GM18907 (cell line): ENCODE measurements around the gene CTDP1.

Experiments used
- ATAC-seq: cut with Tn5 transposase; IDR thresholded peaks from one replicate; pipeline ENCODE4 v1.9.1; 2021; ENCODE audit warnings: mild to moderate bottlenecking, moderate library complexity; ENCODE audit not compliant: unreplicated experiment

The CTDP1 gene

GRCh38 chr18:79679552-79680099 lies at the start of gene CTDP1:
CTDP1 (plus strand) TSS chr18:79679803; CDS start chr18:79679948, 145 bp downstream.
- peak; percentile 72 for ATAC-seq

- ATAC-seq, result no peak
Measured at GRCh38 chr18:79630281-79631095, 49.1 kb upstream of the CTDP1 start.

GRCh38 chr18:79631096-79631507 lies 48.5 kb upstream of the CTDP1 start:
- ATAC-seq, result no peak

GRCh38 chr18:79631761-79632446 lies 47.7 kb upstream of the CTDP1 start:
- ATAC-seq, result no peak

- no peak for ATAC-seq
Measured at GRCh38 chr18:79632765-79633164, 46.8 kb upstream of the CTDP1 start.

- no peak for ATAC-seq
Measured at GRCh38 chr18:79634186-79634585, 45.4 kb upstream of the CTDP1 start.

GRCh38 chr18:79634593-79635426 lies 44.8 kb upstream of the CTDP1 start:
- ATAC-seq, result no peak

GRCh38 chr18:79635427-79635726 lies 44.2 kb upstream of the CTDP1 start:
- no peak for ATAC-seq

GRCh38 chr18:79637181-79637920 lies 42.3 kb upstream of the CTDP1 start:
- no peak for ATAC-seq

- no peak for ATAC-seq
Measured at GRCh38 chr18:79637921-79638909, 41.4 kb upstream of the CTDP1 start.

GRCh38 chr18:79639072-79639829 lies 40.4 kb upstream of the CTDP1 start:
- ATAC-seq, result no peak

- ATAC-seq, result no peak
Measured at GRCh38 chr18:79640064-79640672, 39.4 kb upstream of the CTDP1 start.

- ATAC-seq, result no peak
Measured at GRCh38 chr18:79640875-79641274, 38.7 kb upstream of the CTDP1 start.

- ATAC-seq, result no peak
Measured at GRCh38 chr18:79641722-79642497, 37.7 kb upstream of the CTDP1 start.

- ATAC-seq, result no peak
Measured at GRCh38 chr18:79642626-79643025, 37.0 kb upstream of the CTDP1 start.

- peak; percentile 8 for ATAC-seq
Measured at GRCh38 chr18:79643054-79643984, 36.3 kb upstream of the CTDP1 start.
